GM12872 (cell line): ENCODE results near the gene C19orf81.

ENCODE experiments used
- TF ChIP-seq, protein P1 (sequence below): IDR thresholded peaks from 3 replicates; pipeline ENCODE4 v1.5.1; 2011; ENCODE audit warnings: low read depth, mild to moderate bottlenecking, low read length, moderate library complexity; ENCODE audit not compliant: insufficient read depth

The C19orf81 gene

DNA sequence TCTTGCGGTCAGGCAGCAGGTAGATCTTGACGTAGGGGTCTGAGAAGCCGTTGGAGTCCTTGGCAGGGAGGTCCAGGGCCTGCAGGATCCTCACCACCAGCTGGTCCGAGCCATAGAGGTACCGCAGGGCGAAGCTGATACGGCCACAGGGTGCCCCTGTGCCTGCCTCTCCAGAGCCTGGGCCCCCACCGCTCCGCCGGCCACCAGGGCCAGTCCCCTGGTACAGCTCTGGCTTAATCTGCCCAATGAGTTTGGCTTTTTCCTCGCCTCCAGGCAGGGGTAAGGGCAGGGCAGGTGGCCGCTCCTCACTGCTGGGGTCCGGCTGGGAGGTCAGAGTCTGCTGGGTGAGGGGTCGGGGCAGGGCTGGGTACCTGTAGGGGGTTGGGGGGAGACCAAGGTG lies 19.4 kb upstream of the C19orf81 start:
- TF ChIP-seq, protein P1, sequence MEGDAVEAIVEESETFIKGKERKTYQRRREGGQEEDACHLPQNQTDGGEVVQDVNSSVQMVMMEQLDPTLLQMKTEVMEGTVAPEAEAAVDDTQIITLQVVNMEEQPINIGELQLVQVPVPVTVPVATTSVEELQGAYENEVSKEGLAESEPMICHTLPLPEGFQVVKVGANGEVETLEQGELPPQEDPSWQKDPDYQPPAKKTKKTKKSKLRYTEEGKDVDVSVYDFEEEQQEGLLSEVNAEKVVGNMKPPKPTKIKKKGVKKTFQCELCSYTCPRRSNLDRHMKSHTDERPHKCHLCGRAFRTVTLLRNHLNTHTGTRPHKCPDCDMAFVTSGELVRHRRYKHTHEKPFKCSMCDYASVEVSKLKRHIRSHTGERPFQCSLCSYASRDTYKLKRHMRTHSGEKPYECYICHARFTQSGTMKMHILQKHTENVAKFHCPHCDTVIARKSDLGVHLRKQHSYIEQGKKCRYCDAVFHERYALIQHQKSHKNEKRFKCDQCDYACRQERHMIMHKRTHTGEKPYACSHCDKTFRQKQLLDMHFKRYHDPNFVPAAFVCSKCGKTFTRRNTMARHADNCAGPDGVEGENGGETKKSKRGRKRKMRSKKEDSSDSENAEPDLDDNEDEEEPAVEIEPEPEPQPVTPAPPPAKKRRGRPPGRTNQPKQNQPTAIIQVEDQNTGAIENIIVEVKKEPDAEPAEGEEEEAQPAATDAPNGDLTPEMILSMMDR, result no peak

DNA sequence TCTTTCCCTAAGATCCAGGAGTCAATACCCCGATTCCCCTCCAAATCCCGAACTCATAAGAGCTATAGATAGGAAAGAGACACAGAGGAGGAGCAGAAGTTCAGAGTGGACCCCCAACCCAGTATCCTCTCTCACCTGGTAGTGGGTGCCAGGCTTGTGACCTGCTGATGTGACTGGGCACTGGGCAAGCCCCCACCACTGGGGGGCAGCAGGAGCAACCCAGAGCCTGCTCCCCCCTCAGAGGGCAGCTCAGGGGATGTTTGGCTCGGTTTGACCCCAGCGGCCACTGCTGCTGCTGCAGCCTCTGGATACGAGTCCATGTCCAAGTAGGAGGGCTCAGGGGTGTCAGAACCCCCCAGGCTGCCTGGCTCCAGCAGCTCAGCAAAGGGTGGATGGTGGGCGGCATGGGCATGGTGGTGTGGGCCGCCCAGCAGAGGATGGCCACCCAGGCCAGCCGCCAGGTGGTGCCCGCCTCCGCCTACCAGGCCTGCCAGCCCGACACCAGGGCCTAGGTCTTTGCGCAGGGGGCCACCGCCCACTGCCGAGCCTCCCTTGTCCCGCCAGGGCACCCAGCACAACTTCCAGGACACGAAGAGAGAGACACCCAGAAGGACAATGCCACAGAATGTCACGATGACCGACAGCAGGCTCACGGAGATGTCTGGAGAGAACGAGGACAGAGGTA lies 17.0 kb upstream of the C19orf81 start:
- TF ChIP-seq, protein P1, result no peak

DNA sequence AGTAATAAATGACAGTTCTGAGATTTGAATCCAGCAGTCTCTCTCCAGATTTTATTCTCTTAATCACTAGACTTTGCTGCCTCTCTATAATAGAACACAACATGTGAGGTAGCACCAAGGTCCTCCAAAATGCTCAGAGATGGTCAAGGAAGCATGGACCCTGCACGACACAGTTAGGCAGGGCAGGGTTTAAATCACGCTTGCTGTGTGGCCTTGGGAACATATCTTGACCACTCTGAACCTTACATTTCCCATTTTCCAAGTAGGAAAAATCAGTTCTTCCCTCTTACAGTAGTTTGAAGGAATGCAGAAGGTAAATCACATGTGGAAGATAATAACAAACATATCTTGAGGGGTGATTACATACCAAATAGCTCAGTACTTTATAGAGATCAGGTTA lies 15.9 kb upstream of the C19orf81 start:
- TF ChIP-seq, protein P1, result no peak

DNA sequence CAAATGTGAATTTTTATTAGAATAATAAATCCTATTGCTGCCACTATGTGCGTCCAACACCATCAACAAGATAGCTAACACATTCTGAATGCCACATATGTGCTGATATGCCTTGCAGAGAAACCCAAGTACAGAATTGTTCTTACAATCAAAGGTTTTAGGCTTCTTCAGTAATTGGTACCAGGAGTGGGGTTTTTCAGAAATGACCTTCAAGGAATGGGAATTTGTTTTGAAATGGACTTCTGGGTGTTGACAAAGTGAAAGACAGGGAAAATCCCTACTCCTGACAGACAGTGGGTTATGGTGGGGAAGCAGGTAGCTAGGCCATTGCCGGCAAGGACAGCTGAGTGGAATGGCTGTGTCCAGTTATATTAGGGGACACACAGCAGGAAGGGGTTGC lies 15.3 kb upstream of the C19orf81 start:
- TF ChIP-seq, protein P1, result no peak

DNA sequence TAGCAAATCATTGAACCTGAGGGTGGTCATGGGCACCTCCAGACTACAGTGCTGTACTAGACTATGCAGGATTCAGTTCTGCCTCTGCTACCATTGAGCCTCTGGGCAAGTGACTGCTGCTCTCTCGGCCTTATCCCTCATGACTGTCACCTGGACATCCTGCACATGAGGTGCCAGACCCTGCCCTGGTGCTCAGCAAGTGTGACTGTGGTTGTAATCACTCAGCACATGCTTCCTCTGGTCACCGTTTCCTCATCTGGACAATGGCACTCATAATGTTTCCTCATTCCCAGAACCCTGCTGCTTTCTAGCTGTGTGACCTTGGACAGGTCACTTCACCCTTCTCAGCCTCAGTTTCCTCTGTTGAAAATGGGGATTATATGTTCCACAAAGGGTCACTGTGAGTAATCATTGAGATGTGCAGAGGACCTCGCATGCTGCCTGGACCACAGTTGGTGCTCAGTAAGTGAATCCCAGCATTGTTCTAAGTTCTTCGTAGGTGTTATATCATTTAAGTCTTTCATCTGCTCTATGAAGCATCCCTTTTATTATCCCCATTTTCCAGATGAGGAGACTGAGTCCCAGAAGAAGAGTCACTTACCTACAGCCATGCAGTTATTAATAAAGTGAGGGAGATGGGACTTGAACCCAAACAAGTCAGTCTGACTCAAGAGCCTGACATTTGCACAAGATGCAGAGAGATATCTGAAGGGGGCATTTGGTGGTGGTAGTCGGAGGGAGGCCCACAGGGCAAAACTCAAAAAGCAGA lies 12.7 kb upstream of the C19orf81 start:
- TF ChIP-seq, protein P1, result no peak

DNA sequence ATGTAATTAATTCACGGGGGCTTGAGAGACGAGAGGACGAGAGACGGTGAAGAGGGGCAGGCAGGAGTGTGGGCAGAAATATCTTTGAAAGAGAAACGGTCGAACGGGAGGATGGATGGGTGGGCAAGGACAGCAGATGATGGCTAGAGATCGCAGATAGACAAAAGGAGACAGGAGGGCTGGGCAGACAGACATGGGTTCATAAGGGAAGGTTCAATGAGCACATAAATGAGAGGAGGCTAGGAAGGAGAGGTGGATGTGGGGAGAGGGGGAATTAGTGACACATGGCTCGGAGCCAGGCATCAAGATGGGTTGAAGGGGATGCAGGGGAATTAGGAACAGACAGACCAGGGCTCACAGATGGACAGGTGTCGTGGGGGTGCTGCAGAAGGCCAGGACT lies 10.6 kb upstream of the C19orf81 start:
- TF ChIP-seq, protein P1, result no peak

DNA sequence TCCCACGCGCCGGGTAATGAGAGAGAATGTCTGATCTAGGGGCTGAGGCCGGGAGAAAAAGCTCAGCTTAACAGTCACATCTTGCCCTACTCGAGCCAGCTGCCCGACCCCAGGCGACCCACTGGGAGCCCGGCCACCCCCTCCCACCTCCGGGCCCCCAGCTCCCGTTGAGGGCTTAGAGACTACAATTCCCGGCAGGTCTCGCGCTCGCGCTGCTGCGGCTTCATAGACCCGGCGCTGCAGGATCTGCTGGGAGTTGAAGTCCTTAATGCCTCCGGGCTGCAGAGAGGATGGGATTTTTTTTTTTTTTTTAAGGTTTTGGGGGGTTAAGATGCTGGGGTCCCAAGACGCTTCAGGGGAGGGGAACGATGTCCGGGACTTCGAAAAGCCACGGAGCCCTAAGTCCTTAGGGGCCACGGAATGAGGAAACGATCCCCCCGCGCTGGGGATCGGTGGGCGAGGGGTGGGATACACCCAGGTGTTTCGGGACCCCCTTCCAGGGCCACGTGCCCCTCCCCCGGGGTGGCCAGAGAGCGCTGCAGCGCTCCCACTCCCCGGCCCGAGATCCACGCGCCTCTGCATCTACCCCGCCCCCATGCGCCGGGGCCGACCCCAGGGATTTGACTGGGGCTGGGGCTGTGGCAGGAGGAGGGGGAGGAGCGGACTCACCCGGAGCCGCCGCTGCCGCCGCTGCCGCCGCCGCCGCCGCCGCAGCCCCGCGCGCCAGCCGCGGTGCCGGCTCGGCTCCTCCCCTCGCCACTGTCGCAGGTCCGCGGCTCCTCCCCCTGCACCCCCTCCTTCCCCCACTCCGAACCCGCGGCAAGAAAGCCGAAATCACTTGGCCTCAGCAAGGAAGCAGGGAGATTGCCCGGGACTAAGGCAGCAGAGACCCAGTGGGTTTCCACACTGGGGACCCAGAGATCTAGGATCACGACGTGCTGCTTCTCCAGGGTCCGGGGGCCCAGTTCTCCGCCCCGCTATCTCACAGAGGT lies 9.8 kb upstream of the C19orf81 start, which contains the start of gene SYT3:
Gene SYT3 (minus strand): TSS at position 761 of the 992 bp plus-strand sequence. CDS start 2,470 bp downstream, outside the sequence.
- TF ChIP-seq, protein P1, result no peak
